ENCODE data around the gene EEF1AKMT3.

The EEF1AKMT3 gene

DNA sequence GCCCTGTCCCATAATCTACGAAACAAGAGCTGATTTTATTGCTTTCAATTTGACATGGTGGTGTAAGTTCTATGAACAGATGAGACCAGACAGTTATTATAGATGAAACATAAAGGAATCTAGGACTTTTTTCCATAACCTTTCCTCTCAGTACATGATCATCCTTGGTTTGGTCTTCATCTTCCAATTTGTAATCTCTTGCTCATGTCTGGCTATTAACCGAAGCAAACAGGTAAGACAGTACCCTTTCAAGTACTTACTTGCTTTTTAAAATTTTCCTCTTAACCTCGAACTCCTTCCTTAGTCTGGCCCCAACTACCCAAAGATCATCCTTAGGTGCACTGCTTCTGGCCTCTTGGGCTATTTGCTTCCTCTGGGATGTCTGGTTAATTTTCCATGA lies 26.4 kb upstream of the EEF1AKMT3 start:
- FAIRE-seq (no peak), DNase-seq (ENCODE audit: insufficient read length, low spot score) (no peak)
- TF ChIP-seq, protein P1, sequence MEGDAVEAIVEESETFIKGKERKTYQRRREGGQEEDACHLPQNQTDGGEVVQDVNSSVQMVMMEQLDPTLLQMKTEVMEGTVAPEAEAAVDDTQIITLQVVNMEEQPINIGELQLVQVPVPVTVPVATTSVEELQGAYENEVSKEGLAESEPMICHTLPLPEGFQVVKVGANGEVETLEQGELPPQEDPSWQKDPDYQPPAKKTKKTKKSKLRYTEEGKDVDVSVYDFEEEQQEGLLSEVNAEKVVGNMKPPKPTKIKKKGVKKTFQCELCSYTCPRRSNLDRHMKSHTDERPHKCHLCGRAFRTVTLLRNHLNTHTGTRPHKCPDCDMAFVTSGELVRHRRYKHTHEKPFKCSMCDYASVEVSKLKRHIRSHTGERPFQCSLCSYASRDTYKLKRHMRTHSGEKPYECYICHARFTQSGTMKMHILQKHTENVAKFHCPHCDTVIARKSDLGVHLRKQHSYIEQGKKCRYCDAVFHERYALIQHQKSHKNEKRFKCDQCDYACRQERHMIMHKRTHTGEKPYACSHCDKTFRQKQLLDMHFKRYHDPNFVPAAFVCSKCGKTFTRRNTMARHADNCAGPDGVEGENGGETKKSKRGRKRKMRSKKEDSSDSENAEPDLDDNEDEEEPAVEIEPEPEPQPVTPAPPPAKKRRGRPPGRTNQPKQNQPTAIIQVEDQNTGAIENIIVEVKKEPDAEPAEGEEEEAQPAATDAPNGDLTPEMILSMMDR (IDR thresholded peaks at IDR 0.05; ENCODE audit: insufficient read depth, missing control alignments) = no peak

DNA sequence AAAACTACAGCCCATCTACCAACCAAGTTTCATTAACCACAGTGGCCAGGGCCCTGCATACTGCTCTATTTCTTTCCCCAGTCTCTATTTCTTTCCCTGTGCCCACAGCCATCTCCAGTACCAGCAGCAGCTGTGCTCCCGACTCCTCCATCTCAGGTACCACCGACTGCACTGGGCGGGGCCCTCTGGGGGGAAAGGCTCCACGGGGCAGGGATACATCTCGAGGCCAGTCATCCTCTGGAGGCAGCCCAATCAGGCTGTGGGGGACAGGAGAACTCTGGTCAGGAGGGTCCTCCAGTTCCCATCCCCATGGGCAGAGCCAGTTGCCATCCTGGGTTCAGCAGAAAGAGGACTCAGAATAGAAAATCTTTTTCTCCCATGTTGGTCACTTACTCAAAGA lies 23.4 kb upstream of the EEF1AKMT3 start:
- no peak for DNase-seq (ENCODE audit: insufficient read length, low spot score)
- FAIRE-seq = no peak
- TF ChIP-seq, protein P1 (IDR thresholded peaks at IDR 0.05; ENCODE audit: insufficient read depth, missing control alignments) = no peak

DNA sequence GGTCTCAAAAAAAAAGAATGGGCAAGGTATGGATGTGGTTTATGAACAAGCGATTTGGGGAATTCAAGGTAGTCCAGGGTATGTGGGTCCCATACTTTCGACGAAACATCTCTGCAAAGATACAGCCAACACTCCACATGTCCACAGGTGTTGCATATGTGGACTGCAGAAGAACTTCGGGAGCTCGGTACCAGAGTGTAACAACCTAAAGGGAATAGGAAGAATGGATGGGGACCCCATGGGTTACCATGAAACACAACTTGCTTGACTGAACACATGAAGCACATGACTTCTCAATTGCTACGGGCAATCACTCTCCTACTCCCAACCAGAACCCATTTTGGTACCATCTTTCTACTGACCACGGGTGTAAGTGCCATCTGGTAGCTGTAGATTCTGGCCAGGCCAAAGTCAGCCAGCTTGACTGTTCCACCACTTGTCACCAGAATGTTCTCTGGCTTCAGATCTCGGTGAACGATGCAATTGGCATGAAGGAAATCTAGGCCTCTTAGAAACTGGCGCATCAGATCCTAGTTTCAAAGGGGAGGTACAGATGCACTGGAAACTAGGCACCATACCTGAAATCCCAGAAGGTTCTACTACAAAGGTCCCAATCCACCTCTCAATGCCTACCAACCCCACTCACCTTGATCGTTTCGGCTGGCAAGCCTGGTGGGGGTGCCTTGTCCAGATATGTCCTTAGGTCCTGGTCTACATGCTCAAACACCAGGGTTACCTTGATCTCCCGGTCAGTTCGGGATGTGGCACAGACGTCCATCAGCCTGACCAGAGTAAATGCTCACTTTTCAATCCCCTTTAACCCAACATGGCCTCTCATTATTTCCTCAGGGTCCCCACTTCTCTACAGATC lies 21.6 kb upstream of the EEF1AKMT3 start:
- TF ChIP-seq, protein P1 (IDR thresholded peaks at IDR 0.05; ENCODE audit: insufficient read depth, missing control alignments) = no peak
- FAIRE-seq = no peak

DNA sequence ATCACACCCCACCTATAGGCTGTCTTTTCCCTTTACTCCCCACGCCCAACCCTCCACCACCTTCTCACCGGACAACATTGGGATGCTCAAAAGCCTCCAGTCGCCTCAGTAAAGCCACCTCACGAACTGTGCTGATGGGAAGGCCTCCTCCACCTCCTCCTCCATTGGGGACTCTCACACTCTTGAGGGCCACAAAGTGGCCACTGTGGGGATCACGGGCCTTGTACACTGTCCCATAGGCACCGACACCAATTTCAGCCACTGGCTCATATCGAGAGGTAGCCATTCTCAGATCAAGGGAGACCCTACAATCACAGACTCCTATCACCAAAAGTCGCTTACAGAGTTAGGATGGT lies 21.0 kb upstream of the EEF1AKMT3 start:
- TF ChIP-seq, protein P1 (IDR thresholded peaks at IDR 0.05; ENCODE audit: insufficient read depth, missing control alignments) = no peak
- FAIRE-seq = no peak
- DNase-seq (ENCODE audit: insufficient read length, low spot score) = no peak

More for the DNA sequence above, 21.6 kb upstream of the EEF1AKMT3 start:
- DNase-seq (ENCODE audit: insufficient read length, low spot score) = no peak

DNA sequence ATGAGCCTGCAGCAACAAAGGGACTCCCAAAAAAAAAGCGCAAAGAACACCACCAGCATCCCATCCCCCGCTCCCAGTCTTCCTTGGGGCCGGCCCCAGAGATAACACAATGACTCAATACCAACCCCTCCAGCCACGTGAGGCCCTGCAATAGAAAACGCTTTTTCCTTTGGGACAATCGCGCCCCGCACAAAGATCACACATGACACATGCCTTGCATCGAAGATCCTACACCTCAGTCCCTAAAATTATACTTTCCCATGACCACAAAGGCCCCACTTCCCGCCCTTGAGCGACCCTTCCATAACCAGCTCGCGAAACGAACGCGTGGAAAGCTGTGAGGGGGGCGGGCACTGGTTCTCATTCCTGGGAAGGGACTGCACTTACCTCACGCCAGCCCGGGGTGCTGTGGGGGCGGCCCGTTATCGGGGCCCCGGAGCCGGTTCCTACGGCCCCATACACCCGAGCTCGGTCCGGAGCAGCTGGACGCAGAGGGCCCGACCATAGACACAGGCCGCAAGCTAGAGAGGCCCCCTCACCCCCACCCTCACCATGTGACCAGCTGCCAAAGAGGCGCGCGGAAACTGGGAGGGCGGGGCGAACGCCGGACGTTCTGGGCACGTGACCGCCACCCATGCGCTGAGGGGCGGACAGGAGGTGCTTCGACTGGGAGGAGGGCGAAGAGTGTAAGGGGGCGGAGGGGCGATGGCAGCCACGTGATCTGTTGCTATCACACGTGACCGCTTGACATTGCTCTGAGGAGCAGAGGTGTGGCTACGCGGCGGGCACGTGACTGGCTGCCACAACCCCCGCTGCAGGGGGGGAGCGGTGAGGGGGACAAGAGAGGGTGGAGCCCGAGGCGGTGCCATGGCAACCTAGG lies 20.4 kb upstream of the EEF1AKMT3 start, which contains the start of gene CDK4:
Gene CDK4, minus strand, starts transcription at position 523 of the 880 bp plus-strand sequence. CDS start 593 bp downstream, outside the sequence.
- FAIRE-seq (no peak), DNase-seq (ENCODE audit: insufficient read length, low spot score) (peak; percentile 55)
- TF ChIP-seq, protein P1 (IDR thresholded peaks at IDR 0.05; ENCODE audit: insufficient read depth, missing control alignments) = no peak

DNA sequence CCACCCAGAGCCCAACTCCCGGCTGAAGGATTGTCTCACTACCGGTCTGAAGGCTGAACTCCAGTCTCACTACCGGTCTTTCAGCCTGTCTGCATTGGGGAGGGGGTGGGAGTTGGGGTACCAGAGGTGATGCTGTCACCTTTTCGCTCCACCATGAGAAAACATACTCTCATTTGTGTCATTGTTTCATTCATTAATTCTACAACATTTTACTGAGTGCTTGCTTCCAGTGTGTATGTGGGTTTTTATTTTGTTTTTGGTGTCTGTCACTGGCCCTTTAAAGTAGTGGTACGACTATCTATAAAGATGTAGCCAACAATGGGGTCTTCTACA lies 19.8 kb upstream of the EEF1AKMT3 start:
- FAIRE-seq (no peak), DNase-seq (ENCODE audit: insufficient read length, low spot score) (no peak)
- TF ChIP-seq, protein P1 (IDR thresholded peaks at IDR 0.05; ENCODE audit: insufficient read depth, missing control alignments) = no peak

All from D721Med (cell line).